GM12801 (cell line): ENCODE results near the gene ANXA9.

ENCODE experiments used
- CTCF ChIP-seq: IDR thresholded peaks from one replicate; pipeline ENCODE4 v1.5.1; 2011; ENCODE audit warnings: control low read depth; ENCODE audit not compliant: insufficient read length; ENCODE audit errors: extremely low read depth

ANXA9 gene

DNA sequence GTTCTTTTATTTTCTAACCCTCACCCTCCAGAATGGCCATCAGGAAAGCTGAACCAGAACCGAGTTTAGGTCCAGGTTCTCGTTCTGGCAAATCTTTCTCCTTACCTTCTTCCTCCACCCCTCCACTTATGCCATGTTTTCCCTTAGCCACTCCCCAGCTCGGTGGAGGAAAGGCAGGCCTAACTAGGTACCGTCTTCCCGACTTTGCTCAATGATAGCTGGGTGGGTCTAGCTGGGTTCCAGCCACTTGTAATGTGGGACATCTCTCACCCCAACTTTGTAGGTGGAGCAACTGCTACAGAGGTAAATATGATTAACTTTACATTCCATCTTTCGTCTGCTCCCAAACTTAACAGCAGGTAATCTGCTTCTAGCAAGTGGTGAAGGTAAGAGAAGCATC is 54.9 kb downstream of the ANXA9 start:
- no peak for TF ChIP-seq CTCF

DNA sequence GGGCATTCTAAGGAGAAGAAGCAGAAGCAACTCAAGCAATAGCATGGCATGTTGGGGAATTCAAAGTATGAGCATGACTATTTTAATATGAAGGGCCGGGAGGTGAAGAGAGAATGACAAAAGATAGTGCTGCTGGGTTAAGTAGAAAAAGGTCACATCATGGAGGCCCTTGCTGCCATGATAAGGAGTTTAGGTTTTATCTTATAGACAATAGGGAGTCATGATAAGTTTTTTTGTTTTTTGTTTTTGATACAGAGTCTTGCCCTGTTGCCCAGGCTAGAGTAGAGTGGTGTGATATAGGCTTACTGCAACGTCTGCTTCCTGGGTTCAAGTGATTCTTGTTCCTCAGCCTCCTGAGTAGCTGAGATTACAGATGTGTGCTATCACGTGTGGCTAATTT is 57.4 kb downstream of the ANXA9 start:
- TF ChIP-seq CTCF = no peak

DNA sequence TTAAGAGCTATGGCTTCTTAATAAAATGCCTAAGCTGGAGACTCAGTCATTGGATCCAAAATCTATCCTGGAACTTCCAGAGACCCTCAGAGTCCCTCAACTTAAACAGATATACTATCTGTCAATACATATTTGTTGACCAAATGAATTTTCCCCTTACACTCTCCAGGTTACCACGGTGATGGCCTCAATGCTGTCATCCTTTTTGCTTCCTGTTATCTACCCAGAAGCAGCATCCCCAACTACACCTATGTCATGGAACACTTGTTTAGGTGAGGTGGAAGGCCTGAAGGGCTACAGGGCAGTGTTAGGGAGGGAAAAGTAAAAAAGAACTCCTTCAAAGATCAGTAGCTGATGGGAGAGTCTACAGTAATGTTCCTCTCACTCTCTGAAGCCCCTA is 61.1 kb downstream of the ANXA9 start:
- TF ChIP-seq CTCF = no peak
